ENCODE data around the gene NCKIPSD.
A peak's percentile ranks its signal among the peaks of the same experiment; 100 is the strongest.
"Not testable (repeated sequence)": the region's sequence is repeated elsewhere in the genome, so short reads cannot be mapped to it uniquely, and the experiment has no call there.

The NCKIPSD gene

GRCh38 chr3:48685603-48686511, at the start of gene NCKIPSD:
Gene NCKIPSD (minus strand): TSS chr3:48685915. CDS start chr3:48685807, 108 bp downstream.
- peak; percentile 86 for DNase-seq (ENCODE audit: low spot score)

DNA sequence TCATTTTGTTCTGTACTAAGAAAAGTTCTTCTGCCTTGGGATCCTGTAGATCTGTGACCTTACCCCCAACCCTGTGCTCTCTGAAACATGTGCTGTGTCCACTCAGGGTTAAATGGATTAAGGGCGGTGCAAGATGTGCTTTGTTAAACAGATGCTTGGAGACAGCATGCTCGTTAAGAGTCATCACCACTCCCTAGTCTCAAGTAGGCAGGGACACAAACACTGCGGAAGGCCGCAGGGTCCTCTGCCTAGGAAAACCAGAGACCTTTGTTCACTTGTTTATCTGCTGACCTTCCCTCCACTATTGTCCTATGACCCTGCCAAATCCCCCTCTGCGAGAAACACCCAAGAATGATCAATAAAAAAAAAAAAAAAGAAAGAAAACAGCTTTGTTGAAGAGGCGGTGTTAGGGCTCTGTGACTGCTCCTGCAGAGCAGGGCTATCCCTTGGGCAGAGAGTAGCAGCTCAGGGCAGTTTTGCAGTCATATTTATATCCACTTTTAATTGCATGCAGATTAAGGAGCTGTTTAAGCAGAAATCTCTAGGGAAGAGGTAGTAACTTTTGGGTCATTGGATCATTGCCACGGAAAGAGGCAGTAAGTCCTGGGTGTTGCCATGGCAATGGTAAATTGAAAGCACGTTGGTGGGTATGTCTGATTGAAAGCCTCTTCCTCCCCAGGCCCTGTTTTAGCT, 49.5 kb upstream of the NCKIPSD start:
- DNase-seq (ENCODE audit: low spot score): not testable (repeated sequence)

DNA sequence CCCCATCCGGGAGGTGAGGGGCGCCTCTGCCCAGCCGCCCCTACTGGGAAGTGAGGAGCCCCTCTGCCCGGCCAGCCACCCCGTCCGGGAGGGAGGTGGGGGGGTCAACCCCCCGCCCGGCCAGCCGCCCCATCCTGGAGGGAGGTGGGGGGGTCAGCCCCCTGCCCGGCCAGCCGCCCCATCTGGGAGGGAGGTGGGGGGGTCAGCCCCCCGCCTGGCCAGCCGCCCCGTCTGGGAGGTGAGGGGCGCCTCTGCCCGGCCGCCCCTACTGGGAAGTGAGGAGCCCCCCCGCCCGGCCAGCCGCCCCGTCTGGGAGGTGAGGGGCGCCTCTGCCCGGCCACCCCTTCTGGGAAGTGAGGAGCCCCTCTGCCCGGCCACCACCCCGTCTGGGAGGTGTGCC, 48.8 kb upstream of the NCKIPSD start:
- not testable (repeated sequence) for DNase-seq (ENCODE audit: low spot score)

- not testable (repeated sequence) for DNase-seq (ENCODE audit: low spot score)
Measured at GRCh38 chr3:48733752-48734518, 48.2 kb upstream of the NCKIPSD start.

DNA sequence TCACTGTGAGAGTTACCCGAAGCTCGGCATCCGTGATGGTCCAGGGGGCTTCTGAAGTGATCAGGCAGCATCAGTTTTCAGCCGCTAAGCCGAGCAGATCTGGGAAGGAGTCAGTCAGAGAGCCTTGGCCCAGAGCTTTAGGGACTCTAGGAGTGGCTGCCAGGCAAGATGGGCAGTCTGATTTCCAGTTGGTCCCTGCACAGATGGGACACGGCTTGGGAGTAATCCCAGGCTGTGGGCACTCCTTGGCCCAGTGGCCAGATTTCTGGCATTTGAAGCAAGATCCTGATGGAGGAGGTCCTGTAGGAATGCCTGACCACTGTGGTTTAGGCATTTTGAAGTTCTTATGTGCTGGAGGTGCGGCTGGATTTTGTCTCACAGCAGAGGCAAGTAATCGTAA, 41.8 kb upstream of the NCKIPSD start:
- no peak for DNase-seq (ENCODE audit: low spot score)

GRCh38 chr3:48725185-48725855, 39.6 kb upstream of the NCKIPSD start:
- not testable (repeated sequence) for DNase-seq (ENCODE audit: low spot score)

- DNase-seq (ENCODE audit: low spot score): no peak
Measured at GRCh38 chr3:48723725-48724124, 38.0 kb upstream of the NCKIPSD start.

DNA sequence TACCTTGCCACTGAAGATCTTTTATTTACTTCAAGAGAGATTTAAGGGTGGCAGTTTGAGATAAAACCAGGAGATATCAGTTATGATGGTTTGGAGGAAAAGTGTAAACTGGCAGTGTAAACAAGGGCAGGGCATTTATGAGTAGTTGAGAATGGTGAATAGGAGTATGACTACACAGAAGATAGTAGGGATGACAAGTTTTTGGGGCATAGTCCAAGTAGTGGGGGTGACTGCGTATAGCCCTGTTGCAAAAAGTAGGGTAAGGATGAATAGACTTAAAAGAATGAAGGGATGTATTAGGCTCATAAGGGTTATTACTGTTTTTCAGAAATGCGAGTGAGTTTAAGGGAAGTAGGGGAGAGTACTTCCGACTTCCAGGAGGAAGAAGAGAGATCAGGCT, 37.6 kb upstream of the NCKIPSD start:
- not testable (repeated sequence) for DNase-seq (ENCODE audit: low spot score)

- peak; percentile 99 for DNase-seq (ENCODE audit: low spot score)
Measured at GRCh38 chr3:48716982-48717746, 31.4 kb upstream of the NCKIPSD start, which contains the start of gene IP6K2. Gene IP6K2 (minus strand): TSS chr3:48717221. CDS start chr3:48695291, 21,930 bp downstream.

DNA sequence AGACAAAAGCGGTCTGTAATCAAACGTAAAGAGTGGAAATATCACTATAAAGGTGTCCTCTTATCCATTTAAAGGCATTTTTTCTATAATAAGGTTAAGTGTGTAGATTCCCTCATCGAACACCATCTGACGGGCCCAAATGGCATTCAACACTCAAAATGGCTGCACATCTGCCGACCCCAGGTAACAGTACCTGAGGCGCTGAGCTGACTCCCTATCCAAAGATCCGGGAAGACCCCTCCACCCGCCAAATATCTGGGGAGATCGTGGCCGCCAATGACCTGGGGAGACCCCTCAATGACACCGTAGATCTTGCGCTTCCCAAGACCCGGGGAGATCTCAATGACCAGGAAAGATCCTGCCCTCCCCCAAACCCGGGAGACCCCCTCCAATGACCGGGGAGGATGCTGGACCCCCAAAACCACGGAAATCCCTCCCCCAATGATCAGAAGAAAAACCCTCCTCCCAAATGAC, 30.8 kb upstream of the NCKIPSD start:
- no peak for DNase-seq (ENCODE audit: low spot score)

- no peak for DNase-seq (ENCODE audit: low spot score)
Measured at GRCh38 chr3:48715174-48715800, 29.6 kb upstream of the NCKIPSD start.

DNA sequence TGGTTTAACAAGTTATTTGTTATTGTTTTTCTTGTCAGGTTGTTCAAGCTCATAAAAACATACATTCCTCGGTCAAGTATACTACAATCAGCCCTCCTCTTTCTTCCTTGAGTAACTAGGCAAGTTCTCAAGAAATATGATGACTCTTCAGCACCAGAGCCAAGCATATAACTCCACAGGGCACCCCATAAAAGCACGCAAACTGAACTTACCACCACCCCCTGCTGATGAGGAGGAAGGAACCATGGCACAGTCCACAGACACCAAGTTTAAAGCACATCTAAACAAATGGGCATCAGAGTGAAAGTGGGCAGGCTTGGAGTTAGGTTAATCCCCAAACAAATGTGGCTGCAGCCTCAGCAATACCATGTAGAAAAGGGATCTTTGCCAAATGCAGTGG, 26.0 kb upstream of the NCKIPSD start:
- no peak for DNase-seq (ENCODE audit: low spot score)

DNA sequence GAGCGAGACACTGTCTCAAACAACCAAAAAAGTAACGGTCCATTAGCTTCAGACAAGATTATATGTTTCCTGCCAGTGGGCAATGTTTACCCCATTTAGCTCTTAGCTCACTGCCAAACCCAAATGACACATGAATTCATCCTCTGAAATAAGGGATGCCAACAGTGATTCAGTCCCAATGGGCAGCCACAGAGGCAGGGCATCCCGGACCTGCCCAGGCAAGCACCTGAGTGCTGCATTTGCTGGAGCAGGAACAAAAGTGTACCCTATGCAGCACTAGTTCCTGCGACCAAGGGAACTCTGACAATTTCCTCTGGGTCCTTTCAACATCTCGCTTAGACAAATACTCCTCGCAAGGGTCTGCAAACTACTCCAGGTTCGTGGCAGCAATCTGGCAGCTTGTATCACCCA, 23.3 kb upstream of the NCKIPSD start:
- DNase-seq (ENCODE audit: low spot score): no peak

- DNase-seq (ENCODE audit: low spot score): no peak
Measured at GRCh38 chr3:48708481-48708889, 22.8 kb upstream of the NCKIPSD start.

GRCh38 chr3:48707157-48707556, 21.4 kb upstream of the NCKIPSD start:
- no peak for DNase-seq (ENCODE audit: low spot score)

- no peak for DNase-seq (ENCODE audit: low spot score)
Measured at GRCh38 chr3:48702320-48702920, 16.7 kb upstream of the NCKIPSD start.

- DNase-seq (ENCODE audit: low spot score): no peak
Measured at GRCh38 chr3:48700731-48701405, 15.2 kb upstream of the NCKIPSD start.

- DNase-seq (ENCODE audit: low spot score): no peak
Measured at GRCh38 chr3:48698891-48699290, 13.2 kb upstream of the NCKIPSD start.

GRCh38 chr3:48697952-48698351, 12.2 kb upstream of the NCKIPSD start:
- DNase-seq (ENCODE audit: low spot score): no peak
